ENCODE results near the gene FAM20B.
"Not testable (repeated sequence)": the region's sequence is repeated elsewhere in the genome, so short reads cannot be mapped to it uniquely, and the experiment has no call there.

The FAM20B gene, protein sequence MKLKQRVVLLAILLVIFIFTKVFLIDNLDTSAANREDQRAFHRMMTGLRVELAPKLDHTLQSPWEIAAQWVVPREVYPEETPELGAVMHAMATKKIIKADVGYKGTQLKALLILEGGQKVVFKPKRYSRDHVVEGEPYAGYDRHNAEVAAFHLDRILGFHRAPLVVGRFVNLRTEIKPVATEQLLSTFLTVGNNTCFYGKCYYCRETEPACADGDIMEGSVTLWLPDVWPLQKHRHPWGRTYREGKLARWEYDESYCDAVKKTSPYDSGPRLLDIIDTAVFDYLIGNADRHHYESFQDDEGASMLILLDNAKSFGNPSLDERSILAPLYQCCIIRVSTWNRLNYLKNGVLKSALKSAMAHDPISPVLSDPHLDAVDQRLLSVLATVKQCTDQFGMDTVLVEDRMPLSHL

DNA sequence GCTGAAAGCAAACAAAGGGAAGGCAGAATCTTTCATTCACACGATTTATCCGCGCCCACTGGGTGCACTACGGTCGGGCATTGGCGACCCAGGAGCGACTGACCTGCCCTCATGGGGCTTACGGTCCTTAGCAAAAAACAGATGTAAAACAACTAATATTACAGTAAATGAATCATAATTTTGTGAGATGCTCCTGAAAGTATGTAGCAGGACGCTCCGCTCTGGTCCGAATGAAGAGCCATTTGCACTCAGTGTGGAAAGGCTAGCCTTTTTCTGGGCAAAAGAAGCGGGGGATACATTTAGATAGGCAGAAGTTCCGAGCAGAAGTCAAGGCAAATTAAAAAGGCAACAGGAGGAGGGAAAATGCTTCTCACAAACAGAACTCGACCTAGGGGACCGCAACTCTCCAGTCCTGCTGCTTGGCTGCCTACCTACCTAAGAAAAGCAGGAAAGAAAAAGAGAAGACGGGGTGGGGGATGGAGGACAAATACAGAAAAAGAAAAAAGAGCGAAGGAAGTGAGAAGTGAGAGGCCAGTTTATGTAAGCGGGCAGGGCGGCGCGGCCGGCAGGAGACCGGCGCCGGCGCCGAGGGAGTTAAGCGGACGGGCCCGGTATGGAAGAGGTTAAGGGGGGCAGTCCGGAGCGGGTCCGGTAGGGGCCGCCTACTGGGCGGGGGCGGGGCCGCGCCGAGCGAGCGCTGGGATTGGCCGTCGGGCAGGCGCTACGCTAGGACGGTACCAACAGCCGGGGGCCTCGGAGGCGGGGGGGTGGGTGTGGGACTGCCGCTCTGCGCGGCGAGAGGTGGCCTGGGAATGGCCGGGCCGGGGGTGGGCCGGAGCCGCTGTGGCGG is at the start of gene FAM20B:
Gene FAM20B, plus strand, starts transcription at position 770 of the 850 bp plus-strand sequence. CDS start 17,954 bp downstream, outside the sequence.
- Histone ChIP-seq H3K4me3 (ENCODE audit: low read depth, low read length, poor library complexity, severe bottlenecking) (peak within 1 kb of the TSS; percentile 82), H3K9me2 (ENCODE audit: low read depth, low read length) (no peaks in the 10 kb centered on the region), H3K27ac (ENCODE audit: low read depth, low read length, poor library complexity, severe bottlenecking) (no peak within 1 kb of the TSS), H3F3A (ENCODE audit: insufficient read depth, low read length) (peaks cover 10% of the 10 kb centered on the region), H3K27me3 (ENCODE audit: insufficient read depth, low read length) (no peaks in the 10 kb centered on the region), H3K4me1 (ENCODE audit: insufficient read depth, low read length, severe bottlenecking) (peaks cover 26% of the 10 kb centered on the region), H3K4me2 (ENCODE audit: low read length) (peak within 1 kb of the TSS; percentile 84), H3K79me2 (ENCODE audit: insufficient read depth, low read length) (no peaks in the 10 kb centered on the region), H2AFZ (ENCODE audit: low read length) (peak within 1 kb of the TSS; percentile 36), H3K9ac (ENCODE audit: low read length) (peak within 1 kb of the TSS; percentile 85), H3K9me3 (ENCODE audit: low read length) (no peaks in the 10 kb centered on the region), H3K36me3 (ENCODE audit: insufficient read depth, low read length) (no peaks in the 10 kb centered on the region), H4K20me1 (ENCODE audit: insufficient read depth, low read length) (no peaks in the 10 kb centered on the region)
- TF ChIP-seq, protein P1, sequence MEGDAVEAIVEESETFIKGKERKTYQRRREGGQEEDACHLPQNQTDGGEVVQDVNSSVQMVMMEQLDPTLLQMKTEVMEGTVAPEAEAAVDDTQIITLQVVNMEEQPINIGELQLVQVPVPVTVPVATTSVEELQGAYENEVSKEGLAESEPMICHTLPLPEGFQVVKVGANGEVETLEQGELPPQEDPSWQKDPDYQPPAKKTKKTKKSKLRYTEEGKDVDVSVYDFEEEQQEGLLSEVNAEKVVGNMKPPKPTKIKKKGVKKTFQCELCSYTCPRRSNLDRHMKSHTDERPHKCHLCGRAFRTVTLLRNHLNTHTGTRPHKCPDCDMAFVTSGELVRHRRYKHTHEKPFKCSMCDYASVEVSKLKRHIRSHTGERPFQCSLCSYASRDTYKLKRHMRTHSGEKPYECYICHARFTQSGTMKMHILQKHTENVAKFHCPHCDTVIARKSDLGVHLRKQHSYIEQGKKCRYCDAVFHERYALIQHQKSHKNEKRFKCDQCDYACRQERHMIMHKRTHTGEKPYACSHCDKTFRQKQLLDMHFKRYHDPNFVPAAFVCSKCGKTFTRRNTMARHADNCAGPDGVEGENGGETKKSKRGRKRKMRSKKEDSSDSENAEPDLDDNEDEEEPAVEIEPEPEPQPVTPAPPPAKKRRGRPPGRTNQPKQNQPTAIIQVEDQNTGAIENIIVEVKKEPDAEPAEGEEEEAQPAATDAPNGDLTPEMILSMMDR (IDR thresholded peaks at IDR 0.05; ENCODE audit: low read length), result no peak
- TF ChIP-seq EZH2 (IDR thresholded peaks at IDR 0.05; ENCODE audit: borderline replicate concordance, low read length), result no peak

DNA sequence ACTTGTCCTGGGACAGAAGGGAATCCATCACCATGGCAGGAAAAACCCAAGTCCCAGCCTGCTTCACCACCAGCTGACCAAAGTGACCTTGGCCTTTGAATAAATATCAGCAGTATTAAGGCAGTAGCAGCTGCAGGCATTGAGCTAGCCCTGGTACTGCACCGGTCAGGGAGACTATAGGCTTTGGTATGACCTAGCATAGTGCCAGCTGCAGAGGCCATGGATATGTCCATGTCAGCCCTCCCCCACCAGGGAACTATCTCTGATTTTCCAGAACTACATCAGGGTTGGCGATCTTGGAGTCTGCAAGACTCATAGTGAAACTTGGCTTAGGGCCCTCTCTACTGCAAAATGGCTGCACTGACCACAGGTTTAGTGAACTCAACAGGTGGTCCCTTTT is 49.2 kb upstream of the FAM20B start:
- H3K9me3 ChIP-seq (ENCODE audit: low read length), result peaks cover 9% of the 10 kb centered on the region
- no peak overlapping the region for H3K9ac ChIP-seq (ENCODE audit: low read length)
- no peaks in the 10 kb centered on the region; the same call in 1 of the 2 replicates for H3K27me3 ChIP-seq (ENCODE audit: insufficient read depth, low read length)
- H3F3A ChIP-seq (ENCODE audit: insufficient read depth, low read length), result no peaks in the 10 kb centered on the region
- H3K4me3 ChIP-seq (ENCODE audit: low read depth, low read length, poor library complexity, severe bottlenecking), result no peak overlapping the region
- no peak overlapping the region for H3K4me2 ChIP-seq (ENCODE audit: low read length)
- no peaks in the 10 kb centered on the region for H3K36me3 ChIP-seq (ENCODE audit: insufficient read depth, low read length)
- H3K9me2 ChIP-seq (ENCODE audit: low read depth, low read length), result no peaks in the 10 kb centered on the region
- H3K4me1 ChIP-seq (ENCODE audit: insufficient read depth, low read length, severe bottlenecking), result no peaks in the 10 kb centered on the region
- H3K79me2 ChIP-seq (ENCODE audit: insufficient read depth, low read length), result no peaks in the 10 kb centered on the region
- no peaks in the 10 kb centered on the region for H4K20me1 ChIP-seq (ENCODE audit: insufficient read depth, low read length)
- no peak for TF ChIP-seq EZH2 (IDR thresholded peaks at IDR 0.05; ENCODE audit: borderline replicate concordance, low read length)
- TF ChIP-seq, protein P1 (IDR thresholded peaks at IDR 0.05; ENCODE audit: low read length), result no peak
- no peak overlapping the region for H2AFZ ChIP-seq (ENCODE audit: low read length)
- H3K27ac ChIP-seq (ENCODE audit: low read depth, low read length, poor library complexity, severe bottlenecking), result no peak overlapping the region

DNA sequence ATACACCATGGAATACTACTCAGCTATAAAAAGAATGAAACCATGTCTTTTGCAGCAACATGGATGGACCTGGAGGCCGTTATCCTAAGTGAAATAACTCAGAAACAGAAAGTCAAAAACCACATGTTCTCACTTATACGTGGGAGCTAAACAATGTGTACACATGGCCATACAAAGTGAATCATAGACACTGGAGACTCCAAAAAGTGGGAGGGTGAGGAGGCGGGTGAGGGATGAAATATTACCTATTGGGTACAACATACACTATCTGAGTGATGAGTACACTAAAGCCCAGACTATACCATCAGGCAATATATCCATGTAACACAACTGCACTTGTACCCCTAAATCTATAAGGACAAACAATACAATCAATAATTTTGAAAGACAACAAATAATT is 39.5 kb upstream of the FAM20B start:
- Histone ChIP-seq H3K79me2 (ENCODE audit: insufficient read depth, low read length) (no peaks in the 10 kb centered on the region), H3K9me3 (ENCODE audit: low read length) (no peaks in the 10 kb centered on the region), H3F3A (ENCODE audit: insufficient read depth, low read length) (no peaks in the 10 kb centered on the region), H3K9me2 (ENCODE audit: low read depth, low read length) (no peaks in the 10 kb centered on the region), H3K4me2 (ENCODE audit: low read length) (no peak overlapping the region), H3K27me3 (ENCODE audit: insufficient read depth, low read length) (no peaks in the 10 kb centered on the region), H4K20me1 (ENCODE audit: insufficient read depth, low read length) (no peaks in the 10 kb centered on the region), H3K27ac (ENCODE audit: low read depth, low read length, poor library complexity, severe bottlenecking) (no peak overlapping the region), H3K4me1 (ENCODE audit: insufficient read depth, low read length, severe bottlenecking) (no peaks in the 10 kb centered on the region), H3K36me3 (ENCODE audit: insufficient read depth, low read length) (no peaks in the 10 kb centered on the region), H3K4me3 (ENCODE audit: low read depth, low read length, poor library complexity, severe bottlenecking) (no peak overlapping the region), H2AFZ (ENCODE audit: low read length) (no peak overlapping the region), H3K9ac (ENCODE audit: low read length) (no peak overlapping the region)
- TF ChIP-seq, protein P1 (IDR thresholded peaks at IDR 0.05; ENCODE audit: low read length), result no peak
- no peak for TF ChIP-seq EZH2 (IDR thresholded peaks at IDR 0.05; ENCODE audit: borderline replicate concordance, low read length)

DNA sequence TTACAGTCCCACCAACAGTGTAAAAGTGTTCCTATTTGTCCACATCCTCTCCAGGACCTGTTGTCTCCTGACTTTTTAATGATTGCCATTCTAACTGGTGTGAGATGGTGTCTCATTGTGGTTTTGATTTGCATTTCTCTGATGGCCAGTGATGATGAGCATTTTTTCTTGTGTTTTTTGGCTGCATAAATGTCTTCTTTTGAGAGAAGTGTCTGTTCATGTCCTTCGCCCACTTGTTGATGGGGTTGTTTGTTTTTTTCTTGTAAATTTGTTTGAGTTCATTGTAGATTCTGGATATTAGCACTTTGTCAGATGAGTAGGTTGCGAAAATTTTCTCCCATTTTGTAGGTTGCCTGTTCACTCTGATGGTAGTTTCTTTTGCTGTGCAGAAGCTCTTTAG is 37.5 kb upstream of the FAM20B start:
- H3K9me3 ChIP-seq (ENCODE audit: low read length); H3K9me2 ChIP-seq (ENCODE audit: low read depth, low read length); H4K20me1 ChIP-seq (ENCODE audit: insufficient read depth, low read length); H3K27ac ChIP-seq (ENCODE audit: low read depth, low read length, poor library complexity, severe bottlenecking); H3K9ac ChIP-seq (ENCODE audit: low read length); H3K4me3 ChIP-seq (ENCODE audit: low read depth, low read length, poor library complexity, severe bottlenecking); H3K27me3 ChIP-seq (ENCODE audit: insufficient read depth, low read length); H3F3A ChIP-seq (ENCODE audit: insufficient read depth, low read length); H3K4me1 ChIP-seq (ENCODE audit: insufficient read depth, low read length, severe bottlenecking); H3K79me2 ChIP-seq (ENCODE audit: insufficient read depth, low read length); H3K36me3 ChIP-seq (ENCODE audit: insufficient read depth, low read length); H2AFZ ChIP-seq (ENCODE audit: low read length); H3K4me2 ChIP-seq (ENCODE audit: low read length): not testable (repeated sequence)

All from OCI-LY1 (cell line).